Measurements from ENCODE around the gene CDC16. TPM values are rescaled to one million over a fixed set of nuclear protein-coding genes. Genes with fewer than 3 reads are reported as not detected.

The CDC16 gene
- total RNA-seq, 2 donors from 2014 or later: 47.8 to 69.3 TPM

GRCh38 chr13:114320065-114320464 is 85.4 kb downstream of the CDC16 start:
- no peak for ATAC-seq
- Mint-ChIP-seq H3K36me3 (ENCODE audit: low read depth) (peaks cover 15% of the 10 kb centered on the region), H3K27me3 (no peaks in the 10 kb centered on the region), H3K4me3 (no peak overlapping the region), H3K27ac (peak overlapping the region; percentile 75), H3K4me1 (peaks cover 35% of the 10 kb centered on the region)
- H3K9me3 ChIP-seq (ENCODE audit: control insufficient read depth, low read length, poor library complexity, severe bottlenecking): no peaks in the 10 kb centered on the region
- DNase-seq: no peak

GRCh38 chr13:114321256-114321655 is 86.6 kb downstream of the CDC16 start:
- DNase-seq (no peak), ATAC-seq (no peak)
- no peaks in the 10 kb centered on the region for H3K9me3 ChIP-seq (ENCODE audit: control insufficient read depth, low read length, poor library complexity, severe bottlenecking)
- H3K4me1 Mint-ChIP-seq: peaks cover 38% of the 10 kb centered on the region
- H3K36me3 Mint-ChIP-seq (ENCODE audit: low read depth): peaks cover 19% of the 10 kb centered on the region
- no peaks in the 10 kb centered on the region for H3K27me3 Mint-ChIP-seq
- H3K27ac Mint-ChIP-seq: no peak overlapping the region
- H3K4me3 Mint-ChIP-seq: no peak overlapping the region

Other genes with a start within 250 kb of the CDC16 start
- gene RASA3, start 102.3 kb upstream of the CDC16 start, total RNA-seq: 100 to 1,000 TPM; 204 to 215 TPM
- gene CFAP97D2, start 55.6 kb upstream of the CDC16 start, total RNA-seq: not detected
- 10 to 100 TPM; 33.2 to 52.4 TPM for gene UPF3A, start 46.7 kb downstream of the CDC16 start, total RNA-seq
- gene CHAMP1, start 79.6 kb downstream of the CDC16 start, total RNA-seq: 10 to 100 TPM; 10.2 to 12.1 TPM

Data from T-helper 17 cell (primary cell).